ENCODE results near the gene SDR9C7. TPM values are rescaled to one million over a fixed set of nuclear protein-coding genes. Genes with fewer than 3 reads are reported as not detected.

SDR9C7 gene
- total RNA-seq, 1 experiment from 2014 or later = not detected

GRCh38 chr12:56900583-56900982, 33.6 kb downstream of the SDR9C7 start:
- H3K79me2 ChIP-seq (ENCODE audit: insufficient read depth, low read length) = no peaks in the 10 kb centered on the region
- POLR2A ChIA-PET = no interaction called here
- TF ChIP-seq CBX3 (IDR thresholded peaks at IDR 0.05; ENCODE audit: low read depth) (peak; percentile 99), POLR2A (IDR thresholded peaks at IDR 0.05; ENCODE audit: borderline replicate concordance, extremely low read depth, insufficient read depth, insufficient read length) (no peak), EZH2 (IDR thresholded peaks at IDR 0.05) (no peak), ZNF274 (IDR thresholded peaks at IDR 0.05; ENCODE audit: low read depth, low read length) (no peak), JUND (IDR thresholded peaks at IDR 0.05) (peak; percentile 97), RAD21 (IDR thresholded peaks at IDR 0.05; ENCODE audit: low read depth) (peak; percentile 34), EGR1 (IDR thresholded peaks at IDR 0.05; ENCODE audit: low read depth) (peak; percentile 74), SP1 (IDR thresholded peaks at IDR 0.05; ENCODE audit: low read depth) (peak; percentile 91), ATF3 (IDR thresholded peaks at IDR 0.05) (0 out of 2 replicates have a peak, but pooled peaks have one; percentile 19), ZFX (IDR thresholded peaks at IDR 0.05) (no peak), TCF7L2 (IDR thresholded peaks at IDR 0.05; ENCODE audit: borderline replicate concordance, extremely low read depth, insufficient read depth, insufficient read length) (peak; percentile 63), REST (IDR thresholded peaks at IDR 0.05; ENCODE audit: low read depth) (no peak), YY1 (IDR thresholded peaks at IDR 0.05; ENCODE audit: extremely low read depth, insufficient replicate concordance, low read depth, low read length) (no peak), SRF (IDR thresholded peaks at IDR 0.05; ENCODE audit: low read depth) (peak; percentile 47; the same call in 1 of the 2 replicates), SIN3A (IDR thresholded peaks at IDR 0.05; ENCODE audit: low read depth) (no peak), MAX (IDR thresholded peaks at IDR 0.05) (peak; percentile 95), POLR2AphosphoS5 (IDR thresholded peaks at IDR 0.05; ENCODE audit: low read depth, low read length) (peak; percentile 57; the same call in 1 of the 2 replicates), FOSL1 (IDR thresholded peaks at IDR 0.05; ENCODE audit: low read depth) (peak; percentile 97), ELF1 (IDR thresholded peaks at IDR 0.05; ENCODE audit: borderline replicate concordance, low read depth) (no peak), ZBTB33 (IDR thresholded peaks at IDR 0.05; ENCODE audit: extremely low read depth, insufficient replicate concordance, low read length) (no peak), CEBPB (IDR thresholded peaks at IDR 0.05; ENCODE audit: low read depth) (no peak), EZH2phosphoT487 (IDR thresholded peaks at IDR 0.05; ENCODE audit: borderline replicate concordance) (no peak)

More at GRCh38 chr12:56900583-56900982, 33.6 kb downstream of the SDR9C7 start:
- H3K27me3 ChIP-seq (ENCODE audit: insufficient read depth, low read length) = no peaks in the 10 kb centered on the region
- intact Hi-C loops (cut with micrococcal nuclease) = no loop called here
- peak; percentile 91 for DNase-seq (ENCODE audit: low read depth, low spot score)
- ChIA-PET RAD21 (ENCODE audit: low non-redundant PET in 1 of 2, low total read pairs in 2 of 2, uncharacterized antibody in 2 of 2, unreplicated experiment in 2 of 2) (no interaction called here), CTCF (interaction anchor here (1.1 kb wide), 2 partner anchors 60 to 101 kb away, joined by 3 to 5 read pairs; no protein-coding TSS in a partner anchor)
- peak overlapping the region; percentile 51 for H2AFZ ChIP-seq (ENCODE audit: low read depth, low read length, poor library complexity, severe bottlenecking)
- H3K36me3 ChIP-seq (ENCODE audit: control insufficient read depth in 1 of 2, insufficient read depth in 2 of 2, low read length in 2 of 2) = no peaks in the 10 kb centered on the region
- no TSS peak for BruUV-seq (replicated peaks)
- no peaks in the 10 kb centered on the region for H4K20me1 ChIP-seq (ENCODE audit: insufficient read depth)
- peak overlapping the region; percentile 22; the same call in 1 of the 2 replicates for H3K27ac ChIP-seq (ENCODE audit: low read depth, low read length)
- ATAC-seq = peak; percentile 98
- no peak overlapping the region; a peak in 1 of 4 replicates for H3K4me3 ChIP-seq (replicated peaks in 1 of 2; ENCODE audit: low read depth in 1 of 2, low read length in 2 of 2)
- H3K9me3 ChIP-seq (ENCODE audit: control insufficient read depth in 1 of 2, insufficient read depth in 1 of 2, low read depth in 1 of 2, low read length in 2 of 2) = no peaks in the 10 kb centered on the region
- H3K9me2 ChIP-seq (ENCODE audit: insufficient read depth) = no peaks in the 10 kb centered on the region
- peaks cover 4 to 34% of the 10 kb centered on the region in 2 experiments for H3K4me1 ChIP-seq (ENCODE audit: control insufficient read depth in 1 of 2, insufficient read depth in 2 of 2, low read length in 2 of 2)
- H3K4me2 ChIP-seq (ENCODE audit: low read length) = peak overlapping the region; percentile 70
- peak overlapping the region; percentile 28 for H3K9ac ChIP-seq (ENCODE audit: low read length)
